ENCODE data around the gene APOL2.
"Not testable (repeated sequence)": the region's sequence is repeated elsewhere in the genome, so short reads cannot be mapped to it uniquely, and the experiment has no call there.

The APOL2 gene

GRCh38 chr22:36239401-36240171 lies at the start of gene APOL2:
APOL2 (minus strand) TSS chr22:36239527; CDS start chr22:36233162, 6,365 bp downstream.
- DNase-seq = peak; percentile 66

GRCh38 chr22:36288571-36289405 lies 49.5 kb upstream of the APOL2 start:
- DNase-seq = no peak

- no peak for DNase-seq
These were observed 48.7 kb upstream of the APOL2 start for GRCh38 chr22:36287881-36288515.

- no peak for DNase-seq
These were observed 47.0 kb upstream of the APOL2 start for GRCh38 chr22:36286096-36286957.

GRCh38 chr22:36285545-36285944 lies 46.2 kb upstream of the APOL2 start:
- no peak for DNase-seq

GRCh38 chr22:36285017-36285416 lies 45.7 kb upstream of the APOL2 start:
- no peak for DNase-seq

GRCh38 chr22:36284171-36284571 lies 44.8 kb upstream of the APOL2 start:
- no peak for DNase-seq

- DNase-seq = no peak
These were observed 43.1 kb upstream of the APOL2 start for GRCh38 chr22:36282328-36282831.

GRCh38 chr22:36281781-36282327 lies 42.5 kb upstream of the APOL2 start:
- DNase-seq = no peak

- no peak for DNase-seq
These were observed 41.1 kb upstream of the APOL2 start for GRCh38 chr22:36280379-36280778.

- DNase-seq = no peak
These were observed 39.9 kb upstream of the APOL2 start for GRCh38 chr22:36279219-36279666.

GRCh38 chr22:36277482-36278291 lies 38.4 kb upstream of the APOL2 start:
- no peak for DNase-seq

GRCh38 chr22:36274531-36274930 lies 35.2 kb upstream of the APOL2 start:
- DNase-seq = no peak

GRCh38 chr22:36271951-36272350 lies 32.6 kb upstream of the APOL2 start:
- DNase-seq = not testable (repeated sequence)

- not testable (repeated sequence) for DNase-seq
These were observed 31.9 kb upstream of the APOL2 start for GRCh38 chr22:36271231-36271630.

GRCh38 chr22:36267896-36268485 lies 28.7 kb upstream of the APOL2 start:
- no peak for DNase-seq

GRCh38 chr22:36267058-36267457 lies 27.7 kb upstream of the APOL2 start:
- no peak for DNase-seq

GRCh38 chr22:36263886-36264664 lies 24.7 kb upstream of the APOL2 start:
- DNase-seq = not testable (repeated sequence)

- DNase-seq = not testable (repeated sequence)
These were observed 23.9 kb upstream of the APOL2 start for GRCh38 chr22:36263216-36263673.

GRCh38 chr22:36262307-36262706 lies 23.0 kb upstream of the APOL2 start:
- not testable (repeated sequence) for DNase-seq
